Transverse colon (tissue), 4 donors: ENCODE results near the gene CRTC2. TPM values are rescaled to one million over a fixed set of nuclear protein-coding genes. Genes with fewer than 3 reads are reported as not detected.

Source experiments
- DNase-seq: peaks from one replicate; pipeline ENCODE4 v3.0.0-alpha.2; 2019
- H3K27ac ChIP-seq, 4 donors: fragments of 200-600 bp; sonication (generic); 2 replicates each; pipeline ENCODE4 v1.5.1; 2016 to 2018; ENCODE audit warnings: inconsistent platforms in 4 of 4
- H3K27me3 ChIP-seq: fragments of 200-600 bp; sonication (generic); 2 replicates; pipeline ENCODE4 v1.5.1; 2017; ENCODE audit warnings: inconsistent platforms
- H3K36me3 ChIP-seq, 4 donors: fragments of 200-600 bp; sonication (generic); 2 replicates each; pipeline ENCODE4 v1.5.1; 2017 to 2019; ENCODE audit warnings: inconsistent platforms in 4 of 4
- H3K4me1 ChIP-seq, 4 donors: fragments of 200-600 bp; sonication (generic); 2 replicates each; pipeline ENCODE4 v1.5.1; 2017 to 2020; ENCODE audit warnings: inconsistent platforms in 4 of 4
- H3K4me3 ChIP-seq, 4 donors: fragments of 200-600 bp; sonication (generic); 1 replicate in 1 of 4; 2 replicates in 3 of 4; pipeline versions ENCODE4 v1.5.1 to v1.6.1; 2017 to 2019; ENCODE audit warnings: inconsistent platforms in 4 of 4
- H3K9me3 ChIP-seq, 2 donors: fragments of 200-600 bp; sonication (generic); 2 replicates each; pipeline ENCODE4 v1.5.1; 2017 to 2019; ENCODE audit warnings: inconsistent platforms in 2 of 2
- CTCF ChIP-seq, 5 experiments: fragments of 200-600 bp in 3 of 5; fragments of 450-650 bp in 2 of 5; sonication (generic) in 3 of 5; IDR thresholded peaks; 1 replicate in 2 of 5; 2 replicates in 3 of 5; pipeline ENCODE4 v1.5.1; 2016 to 2017; ENCODE audit warnings: antibody characterized with exemption in 5 of 5, inconsistent platforms in 3 of 5, mild to moderate bottlenecking in 2 of 5, moderate library complexity in 1 of 5
- EP300 ChIP-seq: sonication (generic); formaldehyde crosslinking; IDR thresholded peaks from one replicate; pipeline ENCODE4 v1.6.1; 2017; ENCODE audit warnings: antibody characterized with exemption, low read depth
- POLR2A ChIP-seq: fragments of 450-650 bp; IDR thresholded peaks from one replicate; pipeline ENCODE4 v1.6.1; 2016; ENCODE audit warnings: antibody characterized with exemption, mild to moderate bottlenecking, moderate library complexity
- POLR2AphosphoS5 ChIP-seq, 3 donors: sonication (generic); formaldehyde crosslinking; IDR thresholded peaks; one replicate each; pipeline ENCODE4 v1.6.1; 2016; ENCODE audit warnings: antibody characterized with exemption in 3 of 3
- WGBS, 2 donors: methylation state at CpG; one replicate each; pipeline ENCODE4 v1.1.5; 2018; ENCODE audit warnings: low coverage in 1 of 2; 5-methylcytosine and 5-hydroxymethylcytosine counted together
- in situ Hi-C, 4 donors: fragments of 200-750 bp; cut with MboI; loops; one replicate each; pipeline versions ENCODE4 v1.15.0 to v1.15.1; 2017; ENCODE audit warnings: low sequenced_read_pairs in 3 of 4, low pct_ligation_motif_present in 1 of 4, low pct_unique_long_range_greater_than_20kb in 1 of 4
- intact Hi-C: fragments of 100-400 bp; cut with DNase I; formaldehyde crosslinking; loops from one replicate; pipeline ENCODE4 v1.15.1; 2023; ENCODE audit warnings: low total_unique reads
- total RNA-seq, 4 donors: library from RNA; depleted of rRNA; stranded (reverse); fragments of >200 nt; gene quantifications; one replicate each; pipeline ENCODE4 v1.1.0, GENCODE V29; 2016

The CRTC2 gene
- total RNA-seq, 4 donors from 2014 or later = 13.3 to 32.5 (median 21.4) TPM

GRCh38 chr1:153987621-153988020, 29.2 kb upstream of the CRTC2 start:
- Histone ChIP-seq H3K4me3 (no peak overlapping the region), H3K27ac (peak overlapping the region; percentile 86 to 96 (median 86)), H3K36me3 (peaks cover 0 to 10% (median 1%) of the 10 kb centered on the region in 4 donors), H3K27me3 (no peaks in the 10 kb centered on the region), H3K4me1 (peaks cover 5 to 48% (median 26%) of the 10 kb centered on the region in 4 donors), H3K9me3 (no peaks in the 10 kb centered on the region)
- WGBS, 2 donors = 83 to 87% methylated on average over 8 of the region's 8 CpGs
- in situ Hi-C loops = loop anchor here (10.0 to 25.0 kb wide), 7 partner anchors 173 to 475 kb away; partner anchors contain the start of genes ILF2 (in 2 of the 4), NPR1 (in 2 of the 4), S100A3 (in 1 of the 4) and S100A4 (in 1 of the 4)
- intact Hi-C loops = loop anchor here (10.0 kb wide), 1 partner anchor 313 kb away; the partner anchor contains the start of genes ILF2 and NPR1
- DNase-seq = no peak
- TF ChIP-seq POLR2A = no peak
- TF ChIP-seq EP300 = no peak
- no peak for TF ChIP-seq POLR2AphosphoS5 (IDR thresholded peaks at IDR 0.05)
- no peak for TF ChIP-seq CTCF (IDR thresholded peaks at IDR 0.05)

- Histone ChIP-seq H3K4me1 (peaks cover 0 to 33% (median 14%) of the 10 kb centered on the region in 4 donors), H3K4me3 (peak within 1 kb of the TSS; percentile 17 to 67 (median 60)), H3K27me3 (no peaks in the 10 kb centered on the region), H3K36me3 (no peaks in the 10 kb centered on the region), H3K9me3 (no peaks in the 10 kb centered on the region), H3K27ac (peak within 1 kb of the TSS; percentile 86 to 96 (median 86))
- WGBS, 2 donors = 4 to 5% methylated on average over 13 to 28 of the region's 32 CpGs
- TF ChIP-seq POLR2AphosphoS5 (IDR thresholded peaks at IDR 0.05) (peak; percentile 81 to 86 (median 83)), POLR2A (peak; percentile 48), EP300 (no peak), CTCF (IDR thresholded peaks at IDR 0.05) (no peak)
- peak; percentile 89 for DNase-seq
- in situ Hi-C loops (loop anchor here (10.0 to 25.0 kb wide), 7 partner anchors 171 to 474 kb away; partner anchors contain the start of genes ILF2 (in 2 of the 4), NPR1 (in 2 of the 4), S100A3 (in 1 of the 4) and S100A4 (in 1 of the 4)), intact Hi-C loops (loop anchor here (2.0 to 10.0 kb wide), 2 partner anchors 189 to 311 kb away; partner anchors contain the start of genes ILF2 and NPR1)
Measured at GRCh38 chr1:153985941-153986761, 27.7 kb upstream of the CRTC2 start, which contains the start of gene RAB13. TSS of gene RAB13 (minus strand) at chr1:153986339. CDS start at chr1:153986236, 103 bp downstream.

- H3K27ac ChIP-seq = peak overlapping the region; percentile 86 to 96 (median 86)
- peaks cover 0 to 33% (median 14%) of the 10 kb centered on the region in 4 donors for H3K4me1 ChIP-seq
- no peaks in the 10 kb centered on the region for H3K27me3 ChIP-seq
- peak; percentile 36 for DNase-seq
- 27 to 36% methylated on average over 5 to 7 of the region's 7 CpGs for WGBS, 2 donors
- H3K9me3 ChIP-seq = no peaks in the 10 kb centered on the region
- peak in 1 of 3 donors; percentile 32 for TF ChIP-seq POLR2AphosphoS5 (IDR thresholded peaks at IDR 0.05)
- no peak for TF ChIP-seq EP300
- no peak for TF ChIP-seq CTCF (IDR thresholded peaks at IDR 0.05)
- peak; percentile 4 for TF ChIP-seq POLR2A
- no peaks in the 10 kb centered on the region for H3K36me3 ChIP-seq
- in situ Hi-C loops (loop anchor here (10.0 to 25.0 kb wide), 7 partner anchors 171 to 473 kb away; partner anchors contain the start of genes ILF2 (in 2 of the 4), NPR1 (in 2 of the 4), S100A3 (in 1 of the 4) and S100A4 (in 1 of the 4)), intact Hi-C loops (loop anchor here (2.0 to 10.0 kb wide), 2 partner anchors 189 to 311 kb away; partner anchors contain the start of genes ILF2 and NPR1)
- H3K4me3 ChIP-seq = peak overlapping the region; percentile 17 to 67 (median 60)
Measured at GRCh38 chr1:153985341-153985912, 27.0 kb upstream of the CRTC2 start.
